Glutamatergic neuron (in vitro differentiated cells): ENCODE results near the gene GPAM. TPM values are rescaled to one million over a fixed set of nuclear protein-coding genes. Genes with fewer than 3 reads are reported as not detected.

ENCODE experiments used
- DNase-seq: peaks from one replicate; pipeline ENCODE4 v3.0.0; 2022
- H3K27ac Mint-ChIP-seq: one replicate; pipeline ENCODE4 v1.8.0; 2020; ENCODE audit warnings: mild to moderate bottlenecking, mixed read lengths, inconsistent platforms; ENCODE audit not compliant: unreplicated experiment
- H3K27me3 Mint-ChIP-seq: one replicate; pipeline ENCODE4 v1.8.0; 2020; ENCODE audit warnings: mild to moderate bottlenecking, moderate library complexity, mixed read lengths, inconsistent platforms; ENCODE audit not compliant: unreplicated experiment
- H3K36me3 Mint-ChIP-seq: one replicate; pipeline ENCODE4 v1.8.0; 2020; ENCODE audit warnings: mild to moderate bottlenecking, mixed read lengths, inconsistent platforms; ENCODE audit not compliant: unreplicated experiment
- H3K4me1 Mint-ChIP-seq: one replicate; pipeline ENCODE4 v1.8.0; 2020; ENCODE audit warnings: mild to moderate bottlenecking, low read depth, mixed read lengths, inconsistent platforms; ENCODE audit not compliant: unreplicated experiment
- H3K4me3 Mint-ChIP-seq: one replicate; pipeline ENCODE4 v1.8.0; 2020; ENCODE audit warnings: mild to moderate bottlenecking, mixed read lengths, inconsistent platforms; ENCODE audit not compliant: unreplicated experiment
- H3K9me3 Mint-ChIP-seq: one replicate; pipeline ENCODE4 v1.8.0; 2020; ENCODE audit warnings: mild to moderate bottlenecking, moderate library complexity, mixed read lengths, inconsistent platforms; ENCODE audit not compliant: unreplicated experiment
- CTCF ChIP-seq: fragments of 200-600 bp; sonication (generic); IDR thresholded peaks from one replicate; pipeline ENCODE4 v1.5.0; 2021; ENCODE audit not compliant: partially characterized antibody, unreplicated experiment
- total RNA-seq: library from RNA; stranded (reverse); fragmentation: NEBNext Ultra II Directional; extraction: Animal tissue kit (Norgen Biotek cat#: 25700); gene quantifications from one replicate; pipeline ENCODE4 v1.2.1, GENCODE V29; 2021; ENCODE audit not compliant: unreplicated experiment

GPAM gene
- total RNA-seq, 1 donor from 2014 or later, result 13.8 TPM

GRCh38 chr10:112215342-112215774, 31.8 kb upstream of the GPAM start:
- Mint-ChIP-seq H3K36me3 (no peaks in the 10 kb centered on the region), H3K27ac (no peak overlapping the region), H3K9me3 (peaks cover 2% of the 10 kb centered on the region), H3K4me3 (no peak overlapping the region), H3K4me1 (peaks cover 20% of the 10 kb centered on the region), H3K27me3 (no peaks in the 10 kb centered on the region)
- no peak for TF ChIP-seq CTCF
- DNase-seq, result no peak

DNA sequence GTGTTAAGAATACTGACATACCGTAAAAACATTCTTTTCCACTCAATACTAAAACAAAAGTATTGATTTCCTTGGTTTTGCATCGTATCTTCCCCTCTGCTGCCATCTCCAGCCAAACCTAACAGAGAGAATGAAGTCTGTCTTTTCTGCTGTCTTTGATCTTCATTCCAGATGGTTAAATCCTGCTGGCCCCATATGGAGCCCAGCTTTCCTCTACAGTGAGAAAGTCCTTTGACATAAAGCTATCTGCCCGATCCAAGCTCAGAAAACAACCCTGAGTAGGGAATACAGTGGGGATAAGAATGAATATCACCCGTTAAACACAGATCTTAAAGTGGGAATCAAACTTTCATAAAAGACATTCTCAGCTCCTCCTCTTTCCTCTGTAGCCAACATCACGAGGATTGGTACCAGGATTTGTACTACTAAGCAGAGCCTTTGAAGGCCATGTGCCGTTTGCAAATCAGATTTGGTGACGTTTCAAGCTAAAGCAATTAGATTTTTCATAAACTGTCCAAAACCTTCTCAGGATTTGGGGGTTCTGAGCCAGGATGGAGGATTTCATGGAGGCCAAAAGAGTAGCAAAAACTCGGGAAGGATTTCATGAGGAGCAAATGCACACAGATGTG, 30.8 kb upstream of the GPAM start:
- H3K4me1 Mint-ChIP-seq, result peaks cover 21% of the 10 kb centered on the region
- peaks cover 2% of the 10 kb centered on the region for H3K9me3 Mint-ChIP-seq
- no peak for TF ChIP-seq CTCF
- H3K4me3 Mint-ChIP-seq, result peak overlapping the region; percentile 4
- H3K27me3 Mint-ChIP-seq, result no peaks in the 10 kb centered on the region
- peak overlapping the region; percentile 31 for H3K27ac Mint-ChIP-seq
- no peaks in the 10 kb centered on the region for H3K36me3 Mint-ChIP-seq
- no peak for DNase-seq

DNA sequence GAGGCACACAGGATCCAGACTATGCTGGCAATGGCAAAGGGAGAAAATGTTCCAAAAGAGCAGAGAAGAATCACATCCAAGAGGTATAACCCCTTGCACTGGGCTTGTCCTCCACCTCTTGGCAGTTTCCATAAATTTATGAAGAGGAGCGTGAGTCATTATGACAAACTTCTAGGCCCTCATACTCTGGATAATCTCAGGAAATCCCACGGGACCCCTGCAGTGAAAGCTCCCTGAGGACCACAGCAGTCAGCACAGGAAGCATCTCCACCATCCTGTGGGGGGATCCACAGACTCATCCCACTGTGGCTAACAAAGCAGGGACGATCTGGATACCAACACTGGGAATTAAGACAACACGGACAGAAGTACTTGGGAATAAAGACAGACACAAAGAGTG, 30.3 kb upstream of the GPAM start:
- DNase-seq, result no peak
- no peak for TF ChIP-seq CTCF
- Mint-ChIP-seq H3K27me3 (no peaks in the 10 kb centered on the region), H3K4me3 (no peak overlapping the region), H3K9me3 (peaks cover 2% of the 10 kb centered on the region), H3K36me3 (no peaks in the 10 kb centered on the region), H3K4me1 (peaks cover 26% of the 10 kb centered on the region), H3K27ac (no peak overlapping the region)

DNA sequence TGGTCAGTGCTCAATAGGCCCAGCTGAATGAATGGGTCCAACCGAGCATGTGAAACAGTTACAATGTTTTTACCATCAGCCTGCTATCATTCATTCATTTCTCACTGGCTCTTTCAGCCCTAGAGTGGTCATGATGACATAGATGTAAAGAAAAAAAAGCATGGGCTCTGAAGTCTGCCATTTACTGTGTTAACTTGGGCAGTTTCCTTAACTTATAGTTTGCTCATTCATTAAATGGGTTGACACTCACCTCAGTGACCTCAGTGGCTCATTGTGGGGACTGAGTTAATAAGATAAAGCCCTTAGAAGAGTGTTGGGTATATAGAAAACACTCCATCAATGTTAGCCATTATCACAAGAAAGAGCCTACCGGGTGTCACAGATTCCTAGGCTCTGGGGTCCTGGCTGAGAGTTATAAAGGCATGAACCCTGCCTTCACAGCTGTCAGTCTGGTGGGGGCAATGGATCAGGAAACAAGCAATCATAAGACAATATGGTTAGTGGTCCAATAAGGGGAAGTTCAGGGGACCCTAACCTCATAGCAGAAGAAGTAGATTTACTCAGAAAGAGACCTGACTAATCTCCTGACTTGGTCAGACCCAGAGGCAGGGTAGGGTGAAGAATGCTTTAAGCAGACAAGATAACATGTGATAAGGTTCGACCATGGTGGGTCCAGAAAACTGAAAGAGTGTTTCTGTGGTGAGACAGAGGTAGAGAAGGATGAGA, 29.7 kb upstream of the GPAM start:
- H3K27me3 Mint-ChIP-seq, result no peaks in the 10 kb centered on the region
- no peak overlapping the region for H3K4me3 Mint-ChIP-seq
- no peak for DNase-seq
- TF ChIP-seq CTCF, result no peak
- H3K27ac Mint-ChIP-seq, result no peak overlapping the region
- H3K9me3 Mint-ChIP-seq, result peaks cover 2% of the 10 kb centered on the region
- peaks cover 28% of the 10 kb centered on the region for H3K4me1 Mint-ChIP-seq
- H3K36me3 Mint-ChIP-seq, result no peaks in the 10 kb centered on the region

- H3K36me3 Mint-ChIP-seq, result no peaks in the 10 kb centered on the region
- no peak overlapping the region for H3K27ac Mint-ChIP-seq
- H3K27me3 Mint-ChIP-seq, result no peaks in the 10 kb centered on the region
- no peak for TF ChIP-seq CTCF
- DNase-seq, result no peak
- peaks cover 2% of the 10 kb centered on the region for H3K9me3 Mint-ChIP-seq
- peaks cover 27% of the 10 kb centered on the region for H3K4me1 Mint-ChIP-seq
- H3K4me3 Mint-ChIP-seq, result no peak overlapping the region
These were observed 27.1 kb upstream of the GPAM start for GRCh38 chr10:112210666-112211065.
